Kidney tubule cell (primary cell): ENCODE measurements around the gene ZIC1.

Source experiments
- DNase-seq: peaks from one replicate; pipeline ENCODE4 v3.0.0-alpha.2; 2018; ENCODE audit warnings: low spot score

Gene ZIC1

GRCh38 chr3:147380387-147380951, 28.7 kb upstream of the ZIC1 start:
- DNase-seq: no peak

- DNase-seq: no peak
Observed at GRCh38 chr3:147380977-147381376, 28.2 kb upstream of the ZIC1 start.

DNA sequence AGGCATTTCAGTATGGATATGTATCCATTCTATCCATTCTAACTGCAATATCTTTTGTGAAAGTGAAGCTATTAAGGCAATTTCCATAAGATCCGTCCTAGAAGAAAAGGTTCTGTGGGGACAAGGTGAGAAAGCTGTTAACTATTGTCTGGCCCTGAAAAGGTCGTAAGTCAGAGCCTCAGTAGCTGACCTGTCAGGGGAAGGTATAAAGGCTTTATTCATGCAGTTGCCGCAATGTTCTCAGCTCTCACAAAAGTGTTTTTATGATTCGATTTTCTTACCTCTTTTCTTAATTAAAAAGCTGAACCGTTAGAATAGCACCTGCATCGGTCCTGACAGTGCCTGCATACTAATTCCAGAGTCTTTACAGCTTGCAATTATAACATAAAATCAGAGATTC, 27.6 kb upstream of the ZIC1 start:
- DNase-seq: no peak

DNA sequence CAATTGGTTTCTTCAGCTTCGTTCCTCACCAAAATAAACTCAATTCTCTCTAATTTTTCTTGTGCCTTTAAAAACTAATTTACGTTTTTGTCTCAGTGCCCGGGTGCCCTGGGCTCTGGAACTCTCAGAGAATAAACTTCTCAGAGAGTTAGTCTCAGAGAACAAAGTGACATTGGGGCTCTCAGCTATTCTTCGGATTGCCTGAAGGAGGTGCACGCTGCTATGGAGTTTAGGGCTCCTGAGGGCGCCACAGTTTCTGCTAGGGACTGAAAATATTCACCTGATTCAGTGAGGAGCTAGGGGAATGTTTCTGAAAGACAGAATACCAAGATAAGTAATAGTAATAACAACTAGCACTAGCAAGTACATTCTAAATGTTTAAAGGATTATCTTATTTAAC, 25.5 kb upstream of the ZIC1 start:
- no peak for DNase-seq

- no peak for DNase-seq
Observed at GRCh38 chr3:147384210-147385058, 24.7 kb upstream of the ZIC1 start.

- DNase-seq: no peak
Observed at GRCh38 chr3:147385059-147386012, 23.8 kb upstream of the ZIC1 start.

- DNase-seq: no peak
Observed at GRCh38 chr3:147387291-147387884, 21.8 kb upstream of the ZIC1 start.

GRCh38 chr3:147387885-147388699, 21.1 kb upstream of the ZIC1 start:
- no peak for DNase-seq

DNA sequence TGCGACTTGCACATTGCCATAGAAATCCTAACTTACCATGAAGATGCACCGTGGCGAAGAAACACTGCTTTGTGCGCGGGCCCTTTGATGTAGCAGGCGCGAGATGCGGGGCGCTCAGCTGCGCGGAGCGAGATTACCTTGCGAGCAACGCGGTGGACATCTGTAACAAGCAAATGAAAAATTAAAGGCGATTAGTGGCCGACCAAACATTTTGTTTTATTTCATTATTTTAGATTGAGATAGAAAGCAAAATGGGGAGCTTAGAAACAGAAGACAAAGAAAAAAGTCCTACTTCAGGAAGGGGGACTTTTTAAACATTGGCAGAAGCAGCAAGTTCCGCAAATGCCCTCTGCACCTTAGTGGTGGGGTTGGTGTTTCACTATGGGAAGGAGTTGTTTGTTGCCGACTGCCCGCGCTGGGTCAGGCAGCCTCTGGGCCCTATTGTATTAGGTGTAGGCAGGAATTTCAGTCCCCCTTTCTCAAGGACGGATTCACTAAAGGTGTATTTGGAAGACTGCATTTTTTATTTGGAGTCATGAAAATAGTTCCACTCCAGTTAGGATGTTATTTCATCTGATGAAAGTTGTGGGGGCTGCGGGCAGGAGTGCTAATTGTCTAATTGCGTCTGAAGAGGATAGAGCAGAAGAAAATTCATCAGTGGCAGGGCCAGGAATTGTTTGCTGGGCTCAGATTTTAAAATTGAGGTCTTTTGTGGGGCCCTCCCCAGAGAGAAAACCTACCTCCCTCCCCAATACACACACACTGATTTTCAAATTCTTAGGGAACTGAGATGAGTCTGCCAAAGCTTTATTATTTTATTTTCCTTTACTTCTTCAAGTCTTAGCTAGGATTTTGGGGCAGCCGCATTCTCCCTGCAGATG, 20.2 kb upstream of the ZIC1 start:
- DNase-seq: no peak

- no peak for DNase-seq
Observed at GRCh38 chr3:147389717-147390116, 19.4 kb upstream of the ZIC1 start.

DNA sequence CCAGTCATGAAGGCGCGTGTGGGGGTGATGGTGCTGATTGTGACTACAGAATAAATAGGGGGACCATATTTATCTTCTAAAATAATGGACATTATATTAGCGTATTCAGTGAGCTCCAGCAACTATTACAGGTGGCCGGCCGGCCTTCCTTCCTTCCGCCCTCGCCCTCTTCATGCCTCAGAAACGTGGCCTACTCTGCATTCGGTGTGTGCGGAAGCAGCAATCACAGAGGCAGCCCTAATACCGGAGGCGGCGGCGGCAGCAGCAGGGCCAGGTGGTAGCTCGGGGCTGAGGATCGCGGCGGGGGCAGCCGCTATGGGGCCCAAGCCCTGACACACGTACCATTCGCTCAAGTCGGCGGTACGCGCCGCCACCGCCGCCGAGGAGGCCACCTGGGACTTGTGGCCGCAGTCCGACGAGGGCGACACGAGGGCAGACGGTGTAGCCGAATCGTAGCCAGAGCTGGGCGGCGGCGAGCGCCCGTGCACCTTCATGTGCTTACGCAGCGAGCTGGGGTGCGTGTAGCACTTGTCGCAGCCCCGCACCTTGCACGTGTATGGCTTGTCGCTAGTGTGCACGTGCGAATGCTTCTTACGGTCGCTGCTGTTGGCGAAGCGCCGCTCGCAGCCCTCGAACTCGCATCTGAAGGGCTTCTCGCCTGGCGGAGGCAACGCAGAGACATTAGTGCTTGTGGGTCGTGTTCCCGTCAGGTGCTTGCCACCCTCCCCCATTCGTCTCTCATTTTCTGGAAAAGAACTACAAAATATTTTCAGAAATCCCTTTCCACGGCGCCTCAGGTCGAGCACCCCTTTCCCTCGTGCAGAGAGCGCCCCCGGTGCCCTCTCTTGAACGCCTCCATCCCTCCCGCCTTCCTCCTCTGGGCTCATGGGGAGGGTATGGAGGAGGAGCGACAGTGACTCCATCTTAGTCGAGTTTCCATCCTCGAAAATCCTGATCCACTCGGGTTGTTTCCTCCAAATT, 18.3 kb upstream of the ZIC1 start:
- DNase-seq: no peak

- DNase-seq: peak; percentile 43
Observed at GRCh38 chr3:147391781-147392624, 17.2 kb upstream of the ZIC1 start.

DNA sequence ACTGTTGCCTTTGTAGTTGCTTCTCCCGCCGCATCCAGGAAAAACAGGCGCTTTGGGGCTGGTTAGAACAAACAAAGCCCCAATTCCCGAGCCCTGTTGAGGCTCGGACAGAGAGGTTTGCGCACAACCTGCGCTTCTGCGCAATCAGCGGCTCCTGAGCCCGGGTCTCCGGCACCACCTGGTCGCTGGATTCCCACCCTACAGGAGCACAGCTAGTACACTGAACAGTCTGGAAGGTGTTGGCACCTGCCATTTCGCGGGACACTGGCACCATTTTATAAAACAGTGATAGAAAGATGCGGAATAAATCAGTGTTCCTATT, 16.6 kb upstream of the ZIC1 start:
- DNase-seq: no peak

GRCh38 chr3:147393261-147393942, 15.8 kb upstream of the ZIC1 start:
- no peak for DNase-seq

DNA sequence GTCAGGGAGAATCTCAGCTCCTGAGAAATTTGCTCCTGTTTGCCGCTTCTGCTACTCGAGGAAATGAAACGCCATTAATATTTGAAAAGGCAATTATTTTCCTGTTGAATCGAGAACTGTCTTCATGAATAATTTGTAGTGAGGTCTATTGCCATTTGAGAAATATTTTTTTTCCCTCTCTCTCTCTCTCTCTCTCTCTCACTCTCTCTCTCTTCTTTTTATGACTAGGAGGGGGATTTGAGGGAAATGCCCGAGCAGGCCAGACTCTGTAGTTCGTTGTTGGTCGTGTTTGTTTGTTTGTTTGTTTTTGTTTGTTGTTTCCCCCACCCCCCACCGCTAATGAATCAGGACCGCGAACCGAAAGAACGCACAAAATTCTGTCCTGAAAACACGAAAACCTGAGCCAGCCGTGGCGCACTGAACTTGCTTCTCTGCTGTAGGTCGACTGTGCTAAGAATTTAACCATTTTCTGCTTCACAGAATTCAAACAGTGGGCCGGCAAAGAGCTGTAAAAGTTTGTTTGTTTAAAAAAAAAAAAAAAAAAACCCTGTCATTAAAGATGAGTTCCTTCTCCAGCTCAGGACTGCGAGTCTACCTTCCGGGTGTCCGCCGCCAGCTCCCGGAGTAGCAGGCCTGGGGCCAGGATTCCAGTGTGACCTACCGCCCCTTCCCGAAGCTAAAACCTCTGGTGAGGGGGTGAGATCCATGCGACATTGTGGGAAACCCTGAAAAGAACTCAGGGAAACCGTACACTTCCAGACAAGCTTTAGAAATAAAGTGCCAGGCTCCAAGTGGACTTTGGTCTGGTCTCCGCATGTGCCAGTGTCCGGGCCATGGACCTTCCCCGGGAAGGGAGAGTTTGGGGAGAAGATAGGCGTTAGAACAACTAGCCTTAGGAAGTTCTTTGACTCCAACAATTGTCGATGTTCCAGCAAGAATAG, 15.0 kb upstream of the ZIC1 start:
- no peak for DNase-seq

DNA sequence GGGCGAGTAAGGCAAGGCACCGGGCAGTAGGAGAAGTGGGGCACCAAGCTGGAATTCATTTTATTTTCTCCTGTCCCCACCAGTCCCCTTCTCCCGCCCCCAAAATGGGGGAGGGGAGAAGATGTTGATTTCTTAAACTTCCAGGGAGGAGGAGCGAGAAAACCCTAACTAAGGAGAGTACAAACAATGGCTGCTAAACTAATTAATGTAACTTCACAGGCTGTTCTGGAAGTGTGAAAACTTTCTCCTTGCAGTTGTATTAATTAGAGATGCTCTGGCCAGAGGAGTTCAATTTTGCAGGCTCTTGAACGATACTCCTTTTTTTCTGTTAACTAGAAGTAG, 14.3 kb upstream of the ZIC1 start:
- no peak for DNase-seq
